Tibial artery (tissue), 4 donors: ENCODE results near the gene RIPPLY2.

ENCODE experiments used
- DNase-seq, 2 donors: peaks; one replicate each; pipeline ENCODE4 v3.0.0-alpha.2; 2019
- H3K27ac ChIP-seq, 2 donors: fragments of 200-600 bp; sonication (generic) in 1 of 2; 1 replicate in 1 of 2; 2 replicates in 1 of 2; pipeline ENCODE4 v1.5.1; 2018 to 2019; ENCODE audit warnings: mild to moderate bottlenecking in 1 of 2
- H3K27me3 ChIP-seq, 2 donors: fragments of 200-600 bp; sonication (generic) in 1 of 2; one replicate each; pipeline versions ENCODE4 v1.5.1 to v1.6.0; 2016 to 2019
- H3K36me3 ChIP-seq, 3 donors: fragments of 200-600 bp; sonication (generic) in 2 of 3; one replicate each; pipeline ENCODE4 v1.5.1; 2016 to 2019; ENCODE audit warnings: mild to moderate bottlenecking in 2 of 3
- H3K4me1 ChIP-seq, 4 donors: fragments of 200-600 bp; sonication (generic) in 2 of 4; 1 replicate in 3 of 4; 2 replicates in 1 of 4; pipeline ENCODE4 v1.5.1; 2016 to 2019
- H3K4me3 ChIP-seq, 2 donors: fragments of 200-600 bp; sonication (generic) in 1 of 2; 1 replicate in 1 of 2; 2 replicates in 1 of 2; pipeline ENCODE4 v1.5.1; 2018 to 2019; ENCODE audit warnings: mild to moderate bottlenecking in 2 of 2
- H3K9me3 ChIP-seq, 3 donors: fragments of 200-600 bp; sonication (generic) in 1 of 3; one replicate each; pipeline ENCODE4 v1.5.1; 2016 to 2019
- CTCF ChIP-seq, 2 experiments: fragments of 200-600 bp in 1 of 2; fragments of 450-650 bp in 1 of 2; IDR thresholded peaks; one replicate each; pipeline ENCODE4 v1.5.1; 2017 to 2019; ENCODE audit warnings: antibody characterized with exemption in 2 of 2, mild to moderate bottlenecking in 1 of 2, moderate library complexity in 1 of 2
- intact Hi-C: fragments of 100-400 bp; cut with DNase I; formaldehyde crosslinking; loops from one replicate; pipeline ENCODE4 v1.15.0; 2023; ENCODE audit warnings: low total_unique reads

The RIPPLY2 gene

GRCh38 chr6:83870649-83871048 lies 17.5 kb downstream of the RIPPLY2 start:
- no peak for TF ChIP-seq CTCF (IDR thresholded peaks at IDR 0.05)
- Histone ChIP-seq H3K4me1 (peaks cover 0 to 25% (median 3%) of the 10 kb centered on the region in 4 donors), H3K4me3 (no peak overlapping the region), H3K36me3 (peaks cover 0 to 22% (median 11%) of the 10 kb centered on the region in 3 donors), H3K9me3 (no peaks in the 10 kb centered on the region), H3K27ac (no peak overlapping the region), H3K27me3 (no peaks in the 10 kb centered on the region)
- intact Hi-C loops = no loop called here
- no peak for DNase-seq

GRCh38 chr6:83872386-83873118 lies 19.4 kb downstream of the RIPPLY2 start:
- DNase-seq = no peak
- TF ChIP-seq CTCF (IDR thresholded peaks at IDR 0.05) = no peak

DNA sequence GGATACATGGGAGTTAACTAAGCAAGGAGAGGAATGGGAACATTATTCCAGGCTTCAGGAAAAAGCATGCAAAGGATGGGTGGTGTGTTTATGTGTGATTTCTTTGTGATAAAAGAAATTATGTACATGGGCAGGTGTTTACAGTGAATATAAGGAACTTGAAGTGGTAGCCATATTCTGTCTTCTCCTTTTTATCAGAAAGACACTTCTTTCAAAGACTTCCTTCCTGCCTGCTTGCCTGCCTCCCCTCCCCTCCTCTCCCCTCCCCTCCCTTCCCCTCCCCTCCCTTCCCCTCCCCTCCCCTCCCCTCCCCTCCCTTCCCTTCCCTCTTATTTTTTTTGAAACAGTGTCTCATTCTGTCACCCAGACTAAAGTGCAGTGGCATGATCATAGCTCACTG lies 20.7 kb downstream of the RIPPLY2 start:
- Histone ChIP-seq H3K27me3 (no peaks in the 10 kb centered on the region), H3K36me3 (no peaks in the 10 kb centered on the region), H3K27ac (no peak overlapping the region), H3K4me1 (peaks cover 0 to 28% (median 1%) of the 10 kb centered on the region in 4 donors), H3K9me3 (no peaks in the 10 kb centered on the region), H3K4me3 (no peak overlapping the region)
- intact Hi-C loops = no loop called here
- no peak for TF ChIP-seq CTCF (IDR thresholded peaks at IDR 0.05)
- DNase-seq = no peak

More at GRCh38 chr6:83872386-83873118, 19.4 kb downstream of the RIPPLY2 start:
- Histone ChIP-seq H3K27ac (no peak overlapping the region), H3K9me3 (no peaks in the 10 kb centered on the region), H3K4me3 (no peak overlapping the region), H3K4me1 (peaks cover 0 to 32% (median 3%) of the 10 kb centered on the region in 4 donors), H3K27me3 (no peaks in the 10 kb centered on the region), H3K36me3 (peaks cover 0 to 6% (median 2%) of the 10 kb centered on the region in 3 donors)
- intact Hi-C loops = no loop called here

- peaks cover 0 to 11% (median 0%) of the 10 kb centered on the region in 4 donors for H3K4me1 ChIP-seq
- no peak overlapping the region for H3K27ac ChIP-seq
- intact Hi-C loops = no loop called here
- no peak for TF ChIP-seq CTCF (IDR thresholded peaks at IDR 0.05)
- H3K4me3 ChIP-seq = no peak overlapping the region
- no peaks in the 10 kb centered on the region for H3K36me3 ChIP-seq
- DNase-seq = no peak
- H3K27me3 ChIP-seq = no peaks in the 10 kb centered on the region
- no peaks in the 10 kb centered on the region for H3K9me3 ChIP-seq
Observed at GRCh38 chr6:83875843-83876242, 22.7 kb downstream of the RIPPLY2 start.

GRCh38 chr6:83878902-83879644 lies 25.9 kb downstream of the RIPPLY2 start:
- no peak for TF ChIP-seq CTCF (IDR thresholded peaks at IDR 0.05)
- no peak for DNase-seq
- Histone ChIP-seq H3K36me3 (no peaks in the 10 kb centered on the region), H3K4me1 (peaks cover 0 to 18% (median 0%) of the 10 kb centered on the region in 4 donors), H3K9me3 (no peaks in the 10 kb centered on the region), H3K27ac (no peak overlapping the region), H3K27me3 (no peaks in the 10 kb centered on the region), H3K4me3 (no peak overlapping the region)
- intact Hi-C loops = no loop called here
